ENCODE results near the gene RHOJ.

RHOJ gene

DNA sequence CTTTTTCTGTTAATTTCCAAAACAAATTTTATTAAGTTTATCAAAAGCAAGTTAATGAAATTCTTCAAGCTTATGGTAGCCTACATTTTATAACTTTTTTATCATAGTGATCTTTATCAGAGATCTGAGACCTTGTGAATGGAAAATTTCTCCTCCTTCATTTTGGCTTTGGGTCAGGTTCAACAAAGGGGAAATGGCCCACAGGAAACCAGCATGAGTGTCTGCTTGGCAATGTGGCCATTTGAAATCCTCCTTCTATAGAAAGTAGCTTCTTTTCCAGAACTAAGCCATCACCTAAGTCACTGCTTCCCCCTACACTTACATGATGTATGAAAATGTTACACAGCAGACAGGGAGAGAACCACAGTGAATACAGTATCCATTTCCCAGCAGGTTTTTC is 1.6 kb downstream of the RHOJ start:
- no peak for DNase-seq (ENCODE audit: low read depth)

DNA sequence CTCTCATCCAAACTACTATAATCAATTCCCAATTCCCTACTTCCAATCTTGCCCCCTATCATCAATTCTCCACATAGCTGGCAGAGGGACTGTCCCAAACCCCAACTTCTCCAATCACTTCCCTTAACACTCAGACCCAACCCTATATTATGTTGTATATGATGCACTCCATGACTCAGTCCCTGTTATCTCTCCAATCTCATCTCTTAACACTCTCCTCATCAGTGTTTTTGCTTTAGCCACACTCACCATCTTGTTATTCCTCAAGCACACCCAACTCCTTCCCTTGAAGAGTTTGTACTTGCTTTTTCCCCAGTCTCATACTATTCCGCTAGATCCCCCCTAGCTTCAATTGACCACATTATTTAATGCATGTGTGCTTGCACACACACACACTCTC is 4.9 kb downstream of the RHOJ start:
- DNase-seq (ENCODE audit: low read depth) = no peak

DNA sequence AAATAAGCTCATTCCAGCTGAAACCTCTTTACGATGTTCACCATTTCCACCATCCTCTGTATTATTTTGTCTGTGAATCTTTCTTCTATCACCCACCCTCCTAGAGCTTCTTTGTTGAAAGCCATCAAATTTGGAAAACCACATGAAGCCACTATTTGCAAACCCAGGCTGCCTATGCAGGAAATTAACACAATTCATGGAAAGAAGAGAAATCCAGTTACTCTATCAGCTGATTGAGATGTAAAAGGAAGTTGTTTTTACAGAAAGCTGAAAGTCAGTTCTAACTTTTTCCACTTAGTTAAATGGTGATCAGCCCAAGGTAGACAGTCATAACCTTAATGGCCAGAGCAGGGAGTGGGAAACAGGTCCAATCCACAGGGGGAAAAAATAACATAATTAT is 6.6 kb downstream of the RHOJ start:
- DNase-seq (ENCODE audit: low read depth) = no peak

DNA sequence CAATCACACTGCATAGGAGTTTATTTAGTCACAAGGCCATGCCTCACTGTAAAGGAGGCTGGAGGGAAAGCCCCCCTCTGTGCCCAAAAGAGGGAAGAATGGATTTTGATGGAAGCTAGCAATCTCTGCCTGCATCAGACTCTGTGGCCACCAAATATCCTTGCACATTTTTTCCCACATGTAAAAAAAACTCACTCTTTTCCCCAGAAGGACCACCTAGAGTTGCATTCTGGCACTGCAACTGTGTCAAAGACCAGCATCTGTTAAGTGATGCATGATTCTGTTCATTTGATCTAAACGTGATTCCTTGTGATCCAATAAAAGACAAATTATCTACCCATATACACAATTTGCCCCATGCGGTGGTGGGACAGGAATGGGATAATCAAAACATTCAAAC is 8.0 kb downstream of the RHOJ start:
- no peak for DNase-seq (ENCODE audit: low read depth)

DNA sequence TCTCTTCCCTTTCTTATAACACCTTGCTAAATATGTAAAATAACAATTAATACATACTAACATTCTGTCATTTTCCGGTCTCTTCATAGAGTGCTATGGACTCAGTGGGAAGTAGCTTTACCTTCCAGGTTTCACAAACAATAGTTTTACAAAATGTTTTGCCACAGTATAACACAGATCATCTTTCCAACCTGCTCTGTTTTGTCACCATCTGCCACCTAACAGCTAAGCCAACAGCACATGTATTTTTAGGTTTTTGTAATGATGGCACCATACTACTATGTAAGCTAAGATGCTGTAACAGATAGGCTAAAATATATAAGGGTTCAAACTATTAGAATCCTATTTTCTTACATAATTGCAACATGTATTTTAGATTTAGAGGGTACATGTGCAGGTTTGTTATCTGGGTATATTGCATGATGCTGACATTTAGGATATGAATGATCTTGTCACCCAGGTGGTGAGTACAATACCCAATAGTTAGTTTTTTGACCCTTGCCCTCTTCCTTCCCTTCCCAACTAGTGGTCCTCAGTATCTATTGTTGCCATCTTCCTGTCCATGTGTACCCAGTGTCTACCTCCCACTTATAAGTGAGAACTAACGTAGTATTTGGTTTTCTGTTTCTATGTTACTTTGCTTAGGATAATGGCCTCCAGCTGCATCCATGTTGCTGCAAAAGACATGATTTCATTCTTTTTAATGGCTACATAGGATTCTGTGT is 8.7 kb downstream of the RHOJ start:
- DNase-seq (ENCODE audit: low read depth) = no peak

DNA sequence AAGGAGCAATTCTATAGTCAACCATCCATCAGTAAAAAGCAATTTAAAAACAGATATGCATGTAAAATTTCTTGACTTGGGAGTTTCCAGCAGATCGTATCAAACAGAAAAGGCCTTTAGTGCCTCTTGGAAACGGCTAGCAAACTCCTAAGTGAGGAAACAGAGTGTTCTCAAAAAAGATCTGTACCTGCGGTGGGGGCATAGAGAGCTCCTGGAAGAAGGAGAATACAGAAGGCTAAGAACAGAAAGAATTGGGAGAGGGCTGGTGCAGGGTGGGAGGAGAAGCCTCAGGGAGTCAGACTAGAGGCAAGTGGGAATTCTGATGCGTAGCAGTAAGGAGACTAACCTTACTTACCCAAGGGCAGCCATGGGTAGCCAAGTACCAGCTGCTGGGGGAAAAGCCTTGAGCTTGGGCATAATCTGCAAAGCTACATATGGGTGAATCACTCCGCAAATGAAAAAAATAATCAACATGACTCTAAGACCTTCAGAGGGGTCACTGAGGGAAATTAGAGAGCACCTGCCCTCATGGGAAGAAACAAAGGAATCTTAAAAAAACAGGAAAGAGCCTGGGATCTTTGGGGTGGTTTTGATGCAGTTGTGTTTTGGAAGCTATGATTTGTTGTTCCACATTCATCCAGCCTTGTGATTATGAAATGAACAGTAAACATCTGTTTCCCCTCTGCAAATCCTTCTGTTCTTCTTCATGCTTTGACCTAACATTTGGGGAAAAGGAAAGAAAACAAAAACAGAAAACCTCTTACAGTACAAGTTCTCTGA is 10.4 kb downstream of the RHOJ start:
- DNase-seq (ENCODE audit: low read depth) = no peak

DNA sequence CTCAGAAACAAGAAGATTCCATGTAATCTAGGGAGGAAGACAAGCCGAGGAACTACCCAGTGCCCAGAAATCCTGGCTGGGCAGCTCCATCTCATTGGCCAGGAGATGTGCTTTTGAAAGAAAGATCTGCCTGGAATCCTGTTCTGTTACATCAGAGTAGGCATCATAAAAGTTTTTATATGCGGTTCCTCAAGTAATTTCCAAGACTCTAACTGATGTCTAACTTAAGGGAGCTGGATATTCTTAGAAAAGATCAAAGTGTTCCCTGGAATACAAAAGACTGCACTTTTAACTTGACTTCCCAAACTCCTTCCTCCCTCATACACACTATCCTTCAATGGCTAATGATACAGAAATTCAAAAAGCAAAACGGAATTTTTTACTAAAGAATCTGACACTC is 16.3 kb downstream of the RHOJ start:
- no peak for DNase-seq (ENCODE audit: low read depth)

DNA sequence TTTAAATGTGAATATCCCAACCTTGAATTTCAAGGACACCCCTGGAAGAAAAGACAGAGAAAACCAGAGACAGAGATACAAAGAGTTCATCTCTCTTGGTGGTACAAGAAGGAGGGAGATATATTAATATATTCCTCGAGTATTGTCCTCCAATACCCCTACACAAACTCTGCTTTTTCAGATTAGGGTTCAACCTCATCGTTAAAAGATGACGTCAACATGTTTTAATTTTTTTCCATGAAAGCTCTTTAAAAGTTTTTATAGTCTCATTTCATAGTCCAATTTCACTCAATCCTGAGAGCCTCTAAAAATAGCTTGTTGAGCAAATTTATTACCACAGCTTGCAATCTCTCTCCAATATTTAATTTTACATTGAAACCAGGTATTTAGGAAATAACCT is 19.4 kb downstream of the RHOJ start:
- no peak for DNase-seq (ENCODE audit: low read depth)

DNA sequence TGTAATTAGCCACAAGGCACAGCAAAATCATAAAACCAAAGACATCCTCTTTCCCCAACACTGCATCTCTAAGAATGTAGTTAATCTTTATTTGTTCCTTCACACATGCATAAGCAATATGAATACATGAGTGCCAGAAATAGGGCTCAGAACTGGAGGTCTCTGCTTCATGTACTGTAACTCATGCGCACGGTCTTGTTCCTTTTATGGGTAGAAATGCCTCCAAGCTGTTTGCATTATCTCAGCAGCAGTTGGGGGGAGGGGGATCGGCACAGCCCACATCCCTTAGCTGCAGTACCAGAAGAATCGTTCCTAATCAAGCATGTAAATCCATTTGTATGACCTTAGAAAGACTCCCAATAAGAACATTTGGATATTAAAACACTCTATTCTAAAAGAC is 20.0 kb downstream of the RHOJ start:
- DNase-seq (ENCODE audit: low read depth) = no peak

DNA sequence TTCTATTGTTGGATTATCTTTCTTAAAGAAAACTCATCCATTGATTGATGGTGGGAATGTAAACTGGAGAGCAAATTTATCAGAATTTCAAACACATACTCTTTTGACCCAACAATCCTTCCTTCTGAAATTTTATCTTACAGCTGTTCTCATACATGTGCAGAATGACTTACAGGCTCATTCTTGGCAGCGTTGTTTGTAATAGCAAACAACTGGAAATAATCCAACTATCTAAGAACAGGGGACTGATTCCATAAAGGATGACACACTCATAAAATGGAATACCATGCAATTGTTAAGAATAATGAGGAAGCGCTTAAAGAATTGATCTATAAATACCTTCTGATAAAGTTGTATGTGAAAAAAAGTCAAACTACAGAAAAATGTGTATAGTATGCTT is 24.0 kb downstream of the RHOJ start:
- no peak for DNase-seq (ENCODE audit: low read depth)

DNA sequence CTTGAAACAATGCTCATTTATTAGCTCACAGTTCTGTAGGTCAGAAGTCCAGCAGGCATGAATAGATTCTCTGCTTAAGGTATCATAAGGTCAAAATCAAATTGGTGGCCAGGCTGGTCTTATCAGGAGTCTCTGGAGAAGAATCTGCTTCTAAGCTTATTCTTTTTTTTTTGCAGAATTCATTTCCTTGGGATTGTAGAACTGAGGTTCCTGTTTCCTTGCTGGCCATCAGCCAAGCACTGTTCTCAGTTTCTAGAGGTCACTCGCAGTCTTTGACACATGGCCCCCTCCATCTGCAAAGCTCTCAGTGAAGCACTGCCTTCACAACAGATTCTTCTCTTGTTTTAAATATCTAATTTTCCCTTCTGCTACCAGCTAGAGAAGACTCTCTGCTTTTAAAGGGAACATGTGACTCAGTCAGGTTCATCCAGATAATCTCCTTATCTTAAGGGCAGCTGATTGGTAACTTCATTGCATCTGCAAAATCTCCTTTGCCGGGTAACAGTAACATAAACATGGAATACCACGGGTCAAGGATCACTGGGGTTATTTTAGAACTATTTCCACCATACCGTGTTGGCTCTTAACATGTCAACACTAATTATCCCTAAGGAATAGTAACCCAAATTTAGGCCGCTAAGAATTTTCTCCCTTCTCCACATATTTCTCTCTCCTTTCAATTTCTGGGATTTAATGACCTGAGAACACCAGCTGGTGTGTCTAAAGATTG is 25.3 kb downstream of the RHOJ start:
- DNase-seq (ENCODE audit: low read depth) = no peak

DNA sequence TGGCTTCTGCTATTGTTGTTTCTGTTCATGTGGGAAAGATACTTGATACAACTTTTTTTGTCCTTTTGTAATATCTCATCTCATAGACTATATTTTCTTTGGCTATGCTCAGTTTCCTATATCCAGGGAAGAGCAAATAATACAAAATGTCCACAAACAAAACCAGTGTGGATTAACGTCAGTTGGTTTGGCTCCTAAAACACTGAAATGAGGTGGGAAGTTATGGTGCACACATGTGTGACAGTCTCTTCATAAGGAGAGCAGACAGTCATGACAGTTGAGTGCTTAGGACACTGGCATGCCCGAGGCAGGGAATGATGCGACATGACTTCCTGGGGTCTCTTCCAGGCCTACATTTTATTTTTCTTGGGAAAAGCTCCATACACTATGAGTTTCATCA is 27.5 kb downstream of the RHOJ start:
- no peak for DNase-seq (ENCODE audit: low read depth)

DNA sequence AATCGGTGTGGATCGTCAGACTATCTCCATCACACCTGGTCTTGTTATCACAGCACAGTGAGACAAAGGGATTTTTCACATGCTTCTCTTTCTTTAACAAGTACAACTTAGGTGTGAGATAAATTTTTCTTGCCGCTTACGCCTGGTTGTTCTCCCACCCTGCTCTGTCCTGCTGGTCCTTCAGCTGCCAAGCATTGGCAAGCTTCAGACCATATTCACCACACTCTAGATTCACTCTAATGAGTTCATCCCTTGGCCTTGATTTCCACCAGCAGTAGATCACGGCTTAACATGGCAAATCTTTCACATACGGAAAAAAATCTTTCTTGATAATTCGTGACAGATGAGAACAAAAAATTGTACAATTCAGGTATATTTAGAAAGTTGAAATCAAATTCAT is 33.5 kb downstream of the RHOJ start:
- no peak for DNase-seq (ENCODE audit: low read depth)

DNA sequence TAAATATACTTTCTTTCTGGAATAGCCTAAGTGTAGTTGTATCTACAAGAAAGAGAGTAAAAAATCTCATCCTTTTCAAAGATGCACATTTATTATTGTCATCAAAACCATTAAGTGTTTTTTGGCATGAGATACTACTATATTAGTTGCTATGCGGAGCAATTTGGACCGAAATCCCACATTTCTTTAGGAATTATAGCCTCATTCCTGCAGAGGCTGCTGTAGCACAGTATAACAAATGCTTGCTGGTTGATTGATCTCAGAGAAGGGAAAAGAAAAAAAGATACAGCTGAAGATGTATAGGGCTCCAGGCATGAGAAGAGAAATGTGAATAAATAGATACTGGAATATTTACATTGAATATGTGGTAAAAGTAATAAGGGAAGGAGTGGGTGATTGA is 36.0 kb downstream of the RHOJ start:
- no peak for DNase-seq (ENCODE audit: low read depth)

DNA sequence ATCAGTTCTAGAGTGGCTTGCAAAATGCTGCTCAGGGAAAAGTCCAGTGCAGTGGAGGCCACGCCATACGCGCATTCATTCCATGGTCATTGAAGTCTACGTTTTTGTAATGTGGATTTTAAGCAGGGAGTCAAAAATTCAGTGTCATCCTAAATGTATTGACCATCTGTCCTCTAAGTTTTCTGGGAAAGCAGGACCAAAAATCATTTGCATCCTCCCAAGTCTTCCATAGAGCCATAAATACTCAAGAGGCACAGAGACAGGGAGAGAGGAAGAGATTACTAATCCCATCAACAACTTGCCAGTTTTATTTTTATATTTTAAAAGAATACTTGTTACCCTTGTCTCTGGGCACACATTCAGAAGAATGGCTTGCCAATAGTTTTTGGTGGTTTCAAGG is 36.9 kb downstream of the RHOJ start:
- no peak for DNase-seq (ENCODE audit: low read depth)

DNA sequence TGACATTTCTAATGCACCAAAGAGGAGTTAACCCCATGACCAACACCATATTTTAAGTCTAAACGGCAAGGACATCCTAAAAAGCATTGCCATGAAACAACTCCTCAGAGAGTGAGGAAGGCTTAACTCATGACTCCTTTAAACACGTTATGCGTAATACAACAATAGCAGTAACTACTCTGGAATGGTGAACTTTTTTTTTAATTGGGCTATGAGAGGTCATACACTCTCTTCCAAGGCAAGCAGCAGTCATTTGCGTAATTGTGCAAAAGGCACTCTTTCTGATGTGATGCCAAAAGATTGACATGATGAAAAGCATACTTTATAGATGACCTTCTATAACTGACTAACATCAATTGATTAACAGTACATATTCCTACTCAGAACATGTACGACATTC is 39.4 kb downstream of the RHOJ start:
- DNase-seq (ENCODE audit: low read depth) = no peak

DNA sequence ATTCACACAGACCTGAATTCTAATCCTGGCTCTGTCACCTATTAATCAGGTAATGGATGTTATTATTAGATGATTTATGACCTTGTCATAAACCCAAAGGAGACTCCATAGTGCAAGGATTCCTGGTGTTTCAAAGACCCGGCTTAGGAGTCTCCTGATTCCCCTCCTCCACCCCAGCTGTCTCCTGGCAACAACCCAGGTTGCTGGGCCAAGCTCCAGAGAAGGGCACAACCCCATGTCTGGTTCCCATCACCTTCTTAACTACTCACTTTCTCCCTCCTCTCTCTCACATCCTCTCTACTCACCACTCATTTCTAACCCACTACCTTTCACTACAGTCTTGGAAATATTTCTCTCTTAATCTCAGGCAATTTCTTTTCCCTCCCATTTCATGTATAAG is 41.6 kb downstream of the RHOJ start:
- no peak for DNase-seq (ENCODE audit: low read depth)

DNA sequence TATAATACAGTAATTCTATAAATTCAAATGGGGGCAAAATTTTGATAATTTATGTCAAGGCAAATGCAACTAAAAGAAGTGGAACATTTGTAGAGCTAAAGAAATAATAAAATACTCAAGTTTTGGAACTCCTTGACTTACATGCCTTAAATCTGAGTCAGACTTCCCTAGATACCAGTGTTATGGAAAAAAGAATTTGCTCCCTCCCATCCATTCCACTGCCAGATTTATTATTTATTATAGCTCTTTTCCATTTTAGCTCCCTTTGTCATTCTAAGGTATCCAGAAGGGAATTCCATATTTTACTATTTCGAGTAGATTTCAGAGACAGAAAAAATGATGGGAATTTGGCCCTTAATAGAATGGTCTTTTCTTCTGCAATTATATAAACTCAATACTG is 44.0 kb downstream of the RHOJ start:
- no peak for DNase-seq (ENCODE audit: low read depth)

DNA sequence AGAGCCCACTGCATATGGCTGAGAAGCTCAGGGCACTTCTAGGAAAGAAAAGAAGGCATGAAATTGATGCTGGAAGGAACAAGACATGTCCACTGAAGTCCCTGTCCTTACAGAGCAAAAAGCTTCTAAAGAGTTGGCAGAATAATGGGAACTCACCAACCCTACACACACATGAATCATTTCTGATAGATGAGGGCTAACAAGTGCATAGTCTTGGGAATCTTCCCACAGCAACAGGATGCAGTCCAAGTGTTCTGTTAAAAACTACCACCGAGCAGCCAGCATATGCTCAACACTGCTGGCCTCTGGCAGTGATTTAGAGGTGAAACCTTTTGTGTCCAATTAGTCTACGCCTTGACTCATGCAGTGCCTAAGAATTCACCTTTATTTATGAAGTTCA is 44.8 kb downstream of the RHOJ start:
- no peak for DNase-seq (ENCODE audit: low read depth)

DNA sequence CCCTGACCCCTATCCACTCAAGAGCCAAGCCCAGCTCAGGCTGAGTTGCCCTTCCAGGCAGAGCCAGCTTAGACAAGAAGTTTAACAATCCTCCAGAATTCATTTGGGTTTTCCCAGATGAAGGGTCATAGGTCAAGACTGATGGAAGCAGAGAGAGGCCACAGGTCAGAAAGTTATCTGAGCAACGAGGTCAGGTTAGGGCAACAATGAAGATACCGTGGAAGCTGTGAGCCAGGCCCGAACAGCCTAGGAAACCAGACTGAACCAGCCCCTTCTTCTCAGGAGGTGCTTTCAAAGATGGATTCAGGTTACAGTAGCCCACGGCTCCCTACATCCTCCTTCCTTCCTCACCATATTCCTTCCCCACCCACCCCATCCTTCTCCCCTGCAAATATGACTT is 53.1 kb downstream of the RHOJ start:
- DNase-seq (ENCODE audit: low read depth) = no peak

DNA sequence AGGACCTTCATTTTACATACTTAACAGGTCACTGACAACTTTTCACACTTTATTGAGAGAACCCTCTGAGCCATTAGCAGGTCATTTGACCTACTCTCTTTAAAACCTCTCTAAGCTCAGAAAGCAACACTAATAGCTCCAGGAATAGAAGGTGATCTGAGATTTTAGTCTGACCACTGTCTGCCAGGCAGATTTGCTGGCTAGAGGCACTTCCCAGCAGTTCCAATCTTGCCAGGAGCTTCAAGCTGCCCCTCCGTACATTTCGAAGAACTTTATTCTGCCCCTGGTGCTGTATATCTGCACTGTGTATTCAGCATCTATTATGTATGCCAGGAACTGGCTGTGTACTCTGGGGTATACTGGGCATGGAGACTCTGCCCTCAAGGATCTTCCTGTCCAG is 58.2 kb downstream of the RHOJ start:
- no peak for DNase-seq (ENCODE audit: low read depth)

DNA sequence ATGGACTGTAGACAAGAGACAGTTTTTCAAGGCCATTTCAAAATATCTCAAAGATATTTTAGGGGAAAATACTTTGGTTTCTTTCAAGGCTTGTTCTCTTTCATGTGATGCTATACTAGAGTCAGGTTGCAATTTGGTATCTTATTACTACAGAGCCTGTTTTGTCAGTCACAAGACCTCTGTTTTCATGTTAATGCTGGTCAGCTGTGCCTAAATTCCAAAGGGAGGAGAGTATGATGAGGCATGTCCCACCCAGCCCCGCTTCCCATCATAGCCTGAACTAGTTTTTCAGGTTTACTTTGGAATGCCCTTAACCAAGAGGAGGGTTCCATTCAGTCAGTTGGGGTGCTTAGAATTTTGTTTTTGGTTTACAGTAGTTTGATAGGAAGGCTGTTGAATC is 61.9 kb downstream of the RHOJ start:
- DNase-seq (ENCODE audit: low read depth) = no peak

DNA sequence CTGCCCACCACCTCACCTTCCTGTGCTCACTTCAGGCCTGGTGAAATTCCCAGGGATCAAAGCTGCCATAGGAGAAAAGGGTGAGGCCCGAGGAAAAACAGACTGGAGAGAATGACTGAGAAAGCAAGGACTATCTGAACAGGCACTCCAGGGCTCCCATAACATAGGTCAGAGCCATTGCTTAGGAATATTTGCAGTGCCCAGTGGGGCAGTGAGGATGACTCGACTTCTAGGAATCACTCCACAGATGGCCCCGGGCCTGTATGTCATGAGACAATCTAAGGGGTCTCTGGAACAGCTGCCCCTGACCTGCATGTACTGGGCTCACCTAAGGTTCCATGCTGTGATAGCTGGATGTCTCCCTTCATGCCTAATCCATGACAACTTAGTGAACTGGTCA is 62.9 kb downstream of the RHOJ start:
- no peak for DNase-seq (ENCODE audit: low read depth)

All from activated gamma-delta T cell treated with anti-CD3 and anti-CD28 coated beads, Interleukin-2, amount 50 U/mL, for 16 hours (primary cell).